ENCODE measurements around the gene BMPR2.

Gene BMPR2

GRCh38 chr2:202604699-202605098 is 228.6 kb downstream of the BMPR2 start:
- DNase-seq (ENCODE audit: low read depth): peak; percentile 25

GRCh38 chr2:202605174-202605573 is 229.0 kb downstream of the BMPR2 start:
- DNase-seq (ENCODE audit: low read depth): no peak

GRCh38 chr2:202608142-202608852 is 232.2 kb downstream of the BMPR2 start:
- DNase-seq (ENCODE audit: low read depth): no peak

GRCh38 chr2:202609381-202610145 is 233.4 kb downstream of the BMPR2 start:
- DNase-seq (ENCODE audit: low read depth): no peak

- peak; percentile 19 for DNase-seq (ENCODE audit: low read depth)
Observed at GRCh38 chr2:202610380-202610779, 234.3 kb downstream of the BMPR2 start.

GRCh38 chr2:202612145-202612544 is 236.0 kb downstream of the BMPR2 start:
- peak; percentile 14 for DNase-seq (ENCODE audit: low read depth)

- no peak for DNase-seq (ENCODE audit: low read depth)
Observed at GRCh38 chr2:202613479-202613878, 237.4 kb downstream of the BMPR2 start.

Data from amniotic epithelial cell (primary cell).